Large intestine (tissue), 12 donors: Measurements from ENCODE around the gene ERMARD. TPM values are rescaled to one million over a fixed set of nuclear protein-coding genes. Genes with fewer than 3 reads are reported as not detected.

Experiments
- DNase-seq, 2 donors: peaks; one replicate each; pipeline versions ENCODE4 v3.0.0 to v3.0.0-alpha.2; 2013
- H3K27ac ChIP-seq: one replicate; pipeline ENCODE4 v1.5.1; 2013; ENCODE audit warnings: low read length
- H3K27me3 ChIP-seq: 2 replicates; pipeline ENCODE4 v1.6.1; 2013; ENCODE audit warnings: low read length; ENCODE audit not compliant: control insufficient read depth, insufficient read depth
- H3K36me3 ChIP-seq: 2 replicates; pipeline ENCODE4 v1.6.1; 2013; ENCODE audit warnings: low read length; ENCODE audit not compliant: control insufficient read depth, insufficient read depth
- H3K4me1 ChIP-seq: one replicate; pipeline ENCODE4 v1.6.1; 2013; ENCODE audit warnings: low read length; ENCODE audit not compliant: control insufficient read depth, insufficient read depth
- H3K4me3 ChIP-seq: one replicate; pipeline ENCODE4 v1.5.1; 2013; ENCODE audit warnings: low read length
- H3K9me3 ChIP-seq: one replicate; pipeline ENCODE4 v1.6.1; 2013; ENCODE audit warnings: mild to moderate bottlenecking, low read depth, low read length, moderate library complexity; ENCODE audit not compliant: control insufficient read depth
- WGBS: methylation state at CpG from one replicate; pipeline ENCODE4 v1.1.5; 2013; ENCODE audit warnings: low lambda C conversion rate; ENCODE audit not compliant: insufficient coverage; 5-methylcytosine and 5-hydroxymethylcytosine counted together
- long read RNA-seq, 11 donors: transcript quantifications; one replicate each; lab custom pipeline, GENCODE V29; 2026
- polyA plus RNA-seq: library from polyadenylated mRNA; unstranded; fragments of 120-200 nt; gene quantifications from one replicate; pipeline ENCODE4 v1.2.1, GENCODE V29; 2013

ERMARD gene
- 25.6 TPM for polyA plus RNA-seq
- long read RNA-seq, donor 1, partial matches to known transcripts, result 0 of 1 reads
- long read RNA-seq, donor 1, other reads (novel, unspliced or antisense), result 0 of 1 reads
- long read RNA-seq, donor 2, result 0 reads
- long read RNA-seq, donor 3, partial matches to known transcripts, result 5 of 9 reads
- long read RNA-seq, donor 3, other reads (novel, unspliced or antisense), result 0 of 9 reads
- long read RNA-seq, donor 4, result 0 reads
- long read RNA-seq, donor 5, result 0 reads
- long read RNA-seq, donor 6, partial matches to known transcripts, result 0 of 2 reads
- long read RNA-seq, donor 6, other reads (novel, unspliced or antisense), result 0 of 2 reads
- long read RNA-seq, donor 7, partial matches to known transcripts, result 0 of 1 reads
- long read RNA-seq, donor 7, other reads (novel, unspliced or antisense), result 0 of 1 reads
- long read RNA-seq, donor 8, partial matches to known transcripts, result 9 of 14 reads
- long read RNA-seq, donor 8, other reads (novel, unspliced or antisense), result 0 of 14 reads
- long read RNA-seq, donor 9, partial matches to known transcripts, result 5 of 7 reads
- long read RNA-seq, donor 9, other reads (novel, unspliced or antisense), result 0 of 7 reads
- long read RNA-seq, donor 10, partial matches to known transcripts, result 5 of 5 reads
- long read RNA-seq, donor 10, other reads (novel, unspliced or antisense), result 0 of 5 reads
- long read RNA-seq, donor 11, partial matches to known transcripts, result 0 of 1 reads
- long read RNA-seq, donor 11, other reads (novel, unspliced or antisense), result 0 of 1 reads

DNA sequence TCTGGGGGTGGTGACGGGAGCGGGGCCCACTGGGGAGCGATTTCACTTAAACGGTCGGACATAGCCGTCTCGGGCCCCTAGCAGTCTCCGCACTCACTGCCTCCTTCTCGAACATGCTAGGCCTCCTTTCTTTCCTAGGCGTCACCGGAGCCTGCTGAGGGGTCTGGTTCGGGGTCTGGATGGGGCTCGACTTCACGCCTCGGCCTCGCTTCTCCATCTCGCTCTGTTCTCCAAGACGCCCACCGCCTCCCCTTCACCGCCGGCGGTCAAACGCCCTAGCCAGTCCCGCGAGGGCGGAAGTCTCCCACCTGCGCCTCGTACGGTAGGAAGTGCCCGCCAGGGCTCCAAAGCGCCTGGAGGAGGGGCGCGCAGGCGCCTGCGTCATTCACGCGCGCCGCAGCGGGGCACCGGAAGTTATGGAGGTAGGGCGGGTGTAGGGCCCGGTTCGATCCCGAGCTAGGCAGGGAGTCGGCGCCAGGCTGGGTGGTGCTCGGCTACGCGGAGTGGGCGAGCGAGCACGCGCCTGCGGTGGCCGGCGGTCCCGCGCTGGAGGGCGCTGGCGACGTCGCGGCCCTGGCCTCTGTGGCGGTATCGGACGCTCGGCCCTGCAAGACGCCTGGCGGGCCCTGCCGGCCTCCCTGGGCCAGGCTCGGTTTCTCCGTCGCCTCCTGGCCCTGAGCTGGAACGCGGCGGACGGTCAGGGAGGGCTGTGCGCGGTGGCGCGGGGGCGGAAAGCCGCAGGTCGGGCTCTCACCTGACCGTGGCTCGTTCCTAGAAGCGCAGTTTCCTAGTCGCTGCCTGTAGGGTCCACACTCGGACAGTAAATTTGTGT, at the start of gene ERMARD, which contains the start of gene DYNLT2:
TSS of gene ERMARD (plus strand) at position 381 of the 832 bp plus-strand sequence. CDS start at position 417, 36 bp downstream.
TSS of gene DYNLT2 (minus strand) at position 331 of the 832 bp plus-strand sequence. CDS start at position 217, 114 bp downstream.
- H3K27ac ChIP-seq, result peak within 1 kb of the TSS; percentile 98
- no CpG with 5 or more reads among the region's 90 CpGs for WGBS
- peaks cover 4% of the 10 kb centered on the region for H3K4me1 ChIP-seq

DNA sequence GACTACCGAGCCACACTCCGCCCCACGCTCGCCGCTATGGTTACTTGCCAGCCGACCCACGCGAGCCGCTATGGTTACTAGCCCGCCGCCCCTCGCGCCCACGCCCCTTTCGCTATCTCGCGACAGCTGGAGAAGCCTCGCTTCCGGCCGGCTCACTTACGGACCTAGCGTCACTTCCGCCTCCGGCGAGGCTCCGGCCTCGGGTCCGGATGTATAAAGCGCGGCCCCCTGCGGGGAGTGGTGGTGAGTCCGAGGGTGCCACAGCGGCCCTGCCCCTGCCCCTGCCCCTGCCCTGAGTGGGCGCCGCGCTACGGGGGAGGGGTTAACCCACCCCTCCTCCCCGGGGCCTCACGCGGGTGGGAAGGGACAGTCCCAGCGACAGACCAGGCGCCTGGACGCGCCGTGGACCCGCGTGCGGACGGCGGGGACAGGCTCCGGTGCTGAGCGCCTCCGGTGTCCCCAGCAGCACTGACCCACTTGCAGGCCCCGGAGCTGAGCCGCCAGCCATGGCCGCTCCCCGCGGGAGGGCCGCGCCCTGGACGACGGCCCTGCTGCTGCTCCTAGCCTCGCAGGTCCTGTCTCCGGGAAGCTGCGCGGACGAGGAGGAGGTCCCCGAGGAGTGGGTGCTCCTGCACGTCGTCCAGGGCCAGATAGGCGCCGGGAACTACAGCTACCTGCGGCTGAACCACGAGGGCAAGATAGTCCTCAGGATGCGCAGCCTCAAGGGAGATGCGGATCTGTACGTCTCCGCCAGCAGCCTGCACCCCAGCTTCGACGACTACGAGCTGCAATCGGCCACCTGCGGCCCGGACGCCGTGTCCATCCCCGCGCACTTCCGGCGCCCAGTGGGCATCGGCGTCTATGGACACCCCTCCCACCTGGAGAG, 49.2 kb upstream of the ERMARD start, which contains the start of the genes C6orf120 and WDR27:
TSS of gene C6orf120 (plus strand) at position 173 of the 886 bp plus-strand sequence. CDS start at position 507, 334 bp downstream.
TSS of gene WDR27 (minus strand) at position 76 of the 886 bp plus-strand sequence. CDS start 13,024 bp downstream, outside the sequence.
- WGBS, result no CpG with 5 or more reads among the region's 92 CpGs
- Histone ChIP-seq H3K36me3 (peaks cover 12% of the 10 kb centered on the region), H3K4me1 (peaks cover 19% of the 10 kb centered on the region), H3K9me3 (peaks cover 4% of the 10 kb centered on the region), H3K27me3 (no peaks in the 10 kb centered on the region), H3K4me3 (peak within 1 kb of the TSS; percentile 92), H3K27ac (peak within 1 kb of the TSS; percentile 96)
- peak; percentile 97 for DNase-seq

More for the DNA sequence above, at the start of gene ERMARD, which contains the start of gene DYNLT2:
- Histone ChIP-seq H3K4me3 (peak within 1 kb of the TSS; percentile 85), H3K27me3 (no peaks in the 10 kb centered on the region), H3K9me3 (no peaks in the 10 kb centered on the region), H3K36me3 (peaks cover 3% of the 10 kb centered on the region)
- peak; percentile 96 to 98 for DNase-seq

DNA sequence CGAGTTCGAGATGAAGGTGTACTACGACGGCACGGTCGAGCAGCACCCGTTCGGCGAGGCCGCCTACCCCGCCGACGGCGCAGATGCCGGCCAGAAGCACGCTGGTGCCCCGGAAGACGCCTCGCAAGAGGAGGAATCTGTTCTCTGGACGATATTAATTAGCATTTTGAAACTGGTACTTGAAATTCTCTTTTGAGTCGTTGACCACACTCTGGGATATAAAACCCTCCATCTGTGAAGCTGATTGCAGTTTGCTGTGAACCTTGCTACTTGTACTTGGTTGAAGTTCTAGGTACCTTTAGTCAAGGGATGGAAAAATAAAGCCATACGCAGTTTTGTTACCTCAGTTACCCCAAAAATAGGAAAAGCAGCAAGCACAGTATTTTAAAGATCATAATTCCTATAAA, 48.6 kb upstream of the ERMARD start:
- Histone ChIP-seq H3K27me3 (no peaks in the 10 kb centered on the region), H3K4me3 (peak overlapping the region; percentile 92), H3K4me1 (peaks cover 19% of the 10 kb centered on the region), H3K9me3 (peaks cover 4% of the 10 kb centered on the region), H3K27ac (peak overlapping the region; percentile 96), H3K36me3 (peaks cover 12% of the 10 kb centered on the region)
- no peak for DNase-seq
- no CpG with 5 or more reads among the region's 22 CpGs for WGBS

DNA sequence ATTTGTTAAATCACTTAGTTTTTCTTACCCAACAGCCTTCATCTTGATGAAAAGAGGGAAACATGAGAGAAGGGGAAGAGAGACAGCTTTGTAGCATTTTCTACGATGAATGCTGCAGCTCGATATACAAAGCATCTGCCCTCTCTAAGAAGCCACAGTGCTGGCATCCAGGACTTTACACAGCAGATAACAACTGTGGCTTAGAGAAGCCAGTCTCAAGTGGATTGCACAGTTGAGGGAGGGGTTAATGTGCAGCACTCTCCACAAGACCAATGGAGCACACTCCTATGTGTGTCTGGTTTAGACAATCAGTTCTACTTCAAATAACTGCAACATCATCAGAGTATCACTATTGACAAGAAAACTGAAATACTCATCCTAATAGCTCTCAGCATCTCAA, 43.6 kb upstream of the ERMARD start:
- DNase-seq, result no peak
- Histone ChIP-seq H3K4me1 (peaks cover 12% of the 10 kb centered on the region), H3K27me3 (no peaks in the 10 kb centered on the region), H3K9me3 (no peaks in the 10 kb centered on the region), H3K27ac (no peak overlapping the region), H3K4me3 (no peak overlapping the region), H3K36me3 (peaks cover 37% of the 10 kb centered on the region)
- WGBS, result no CpG with 5 or more reads among the region's 2 CpGs

DNA sequence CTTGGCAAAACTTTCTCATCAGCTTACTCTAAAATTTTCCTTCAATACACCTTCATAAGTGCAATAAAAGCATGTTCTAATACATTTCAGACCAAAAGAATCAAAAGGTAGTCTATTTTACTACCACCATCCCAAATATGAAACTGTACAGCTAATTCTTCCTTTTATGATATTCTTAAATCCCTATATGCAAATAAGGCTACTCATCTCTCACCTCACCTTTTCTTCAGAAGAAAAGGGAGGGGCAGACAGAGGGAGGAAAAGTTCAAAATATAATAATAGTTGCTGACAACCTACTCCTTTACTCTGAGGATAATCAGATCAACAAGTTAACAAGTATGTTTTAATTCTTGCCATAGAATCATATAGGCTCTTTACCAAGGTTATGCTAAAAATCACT, 42.1 kb upstream of the ERMARD start:
- H3K27ac ChIP-seq, result no peak overlapping the region
- peaks cover 45% of the 10 kb centered on the region for H3K36me3 ChIP-seq

DNA sequence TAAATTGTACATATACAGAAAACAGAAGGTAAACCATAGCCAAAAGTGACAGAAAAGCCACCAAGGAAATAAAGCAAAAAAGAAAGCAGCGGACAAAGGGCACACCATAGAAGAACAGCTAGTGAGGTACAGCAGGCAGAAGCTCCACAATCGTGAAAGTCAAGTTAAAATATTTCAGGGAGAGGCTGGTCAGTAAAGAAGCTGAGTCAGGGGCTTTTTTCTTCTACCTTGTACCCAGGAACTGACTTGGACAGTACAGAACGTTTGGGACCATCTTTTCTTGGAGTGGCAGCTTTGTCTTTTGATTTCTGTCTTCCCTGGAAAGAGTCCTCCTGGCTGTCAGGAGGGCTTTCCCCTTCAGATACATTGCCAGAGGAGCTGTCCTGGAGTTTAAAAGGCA, 41.4 kb upstream of the ERMARD start:
- H3K27me3 ChIP-seq, result no peaks in the 10 kb centered on the region
- H3K4me3 ChIP-seq, result no peak overlapping the region
- no peaks in the 10 kb centered on the region for H3K4me1 ChIP-seq
- peaks cover 48% of the 10 kb centered on the region for H3K36me3 ChIP-seq
- DNase-seq, result no peak
- no peak overlapping the region for H3K27ac ChIP-seq
- H3K9me3 ChIP-seq, result no peaks in the 10 kb centered on the region
- 90% methylated on average over 2 of the region's 3 CpGs for WGBS

More for the DNA sequence above, 42.1 kb upstream of the ERMARD start:
- Histone ChIP-seq H3K4me1 (peaks cover 2% of the 10 kb centered on the region), H3K9me3 (no peaks in the 10 kb centered on the region), H3K27me3 (no peaks in the 10 kb centered on the region), H3K4me3 (no peak overlapping the region)
- no peak for DNase-seq

DNA sequence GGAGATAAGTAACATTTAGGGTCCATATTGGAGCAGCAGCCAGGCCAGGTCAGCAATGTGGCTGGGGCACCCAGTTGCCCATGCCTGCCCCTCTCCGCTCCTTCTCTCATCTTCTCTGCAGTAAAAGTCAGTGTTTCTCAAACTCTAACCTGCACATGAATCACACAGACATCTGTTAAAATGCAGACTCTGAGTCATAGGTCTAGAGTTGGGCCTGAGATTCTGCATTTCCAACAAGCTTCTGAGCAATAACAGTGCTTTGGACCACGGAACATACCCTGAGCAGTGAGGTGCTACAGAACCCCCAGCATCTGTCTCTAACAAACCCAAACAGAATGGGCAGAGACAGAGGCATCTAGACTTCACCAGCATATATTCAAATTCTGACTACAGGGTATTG, 37.2 kb upstream of the ERMARD start:
- Histone ChIP-seq H3K27ac (peak overlapping the region; percentile 49), H3K4me3 (no peak overlapping the region), H3K36me3 (peaks cover 67% of the 10 kb centered on the region), H3K27me3 (no peaks in the 10 kb centered on the region), H3K9me3 (no peaks in the 10 kb centered on the region), H3K4me1 (no peaks in the 10 kb centered on the region)
- DNase-seq, result no peak
- no CpG with 5 or more reads among the region's 2 CpGs for WGBS

DNA sequence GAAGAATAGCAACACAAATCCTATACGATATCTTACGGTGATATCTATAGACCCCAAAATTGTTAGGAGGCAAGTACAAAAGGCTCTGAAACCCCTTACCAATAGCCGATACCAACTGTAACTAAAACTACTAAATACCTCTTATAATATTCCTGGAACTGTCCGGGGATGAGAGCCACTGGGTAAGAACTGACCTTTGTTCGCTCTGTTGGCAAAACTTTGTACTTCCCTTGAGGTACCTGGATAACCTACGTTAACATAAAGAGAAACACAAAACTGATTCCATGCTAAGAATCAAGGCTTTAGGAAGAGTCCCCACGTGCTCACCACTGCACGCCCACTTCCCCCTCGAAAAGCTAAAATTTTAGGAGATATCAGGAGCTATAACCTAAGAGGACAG, 36.8 kb upstream of the ERMARD start:
- Histone ChIP-seq H3K9me3 (no peaks in the 10 kb centered on the region), H3K36me3 (peaks cover 67% of the 10 kb centered on the region), H3K4me1 (no peaks in the 10 kb centered on the region), H3K4me3 (no peak overlapping the region), H3K27ac (peak overlapping the region; percentile 49), H3K27me3 (no peaks in the 10 kb centered on the region)
- WGBS, result 0% methylated on average over 1 of the region's 9 CpGs
- DNase-seq, result peak in 1 of 2 donors; percentile 46

DNA sequence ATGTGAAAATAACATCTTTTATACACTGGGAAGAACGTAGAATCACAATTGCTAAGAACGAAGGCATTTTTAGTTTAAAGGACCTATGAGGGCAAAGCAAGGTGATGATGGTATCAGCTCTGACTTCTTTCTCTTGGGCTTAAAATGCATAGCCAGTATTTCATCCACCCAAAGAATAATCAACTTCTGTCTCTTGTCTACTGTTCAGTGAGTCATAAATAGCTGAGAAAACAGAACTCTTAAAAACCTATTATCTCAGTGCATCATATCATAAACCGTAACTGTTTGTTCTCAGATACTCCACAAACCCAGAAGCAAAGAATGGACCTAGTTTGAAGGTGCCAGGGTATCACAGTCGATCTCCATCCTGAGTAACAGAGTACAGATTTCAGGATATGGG, 32.3 kb upstream of the ERMARD start:
- Histone ChIP-seq H3K4me3 (no peak overlapping the region), H3K27ac (no peak overlapping the region), H3K4me1 (peaks cover 6% of the 10 kb centered on the region), H3K27me3 (no peaks in the 10 kb centered on the region), H3K9me3 (no peaks in the 10 kb centered on the region), H3K36me3 (peaks cover 39% of the 10 kb centered on the region)
- WGBS, result 100% methylated on average over 1 of the region's 4 CpGs
- no peak for DNase-seq
